Peyer's patch (tissue), 4 donors: ENCODE results near the gene KRTAP10-1.

Experiments used
- CTCF ChIP-seq, 6 experiments: fragments of 450-650 bp in 4 of 6; fragments of 200-600 bp in 2 of 6; sonication (generic) in 1 of 6; IDR thresholded peaks; one replicate each; pipeline ENCODE4 v1.5.1; 2017 to 2019; ENCODE audit warnings: antibody characterized with exemption in 6 of 6, mild to moderate bottlenecking in 3 of 6, moderate library complexity in 1 of 6
- POLR2A ChIP-seq, 2 donors: fragments of 450-650 bp; IDR thresholded peaks; one replicate each; pipeline ENCODE4 v1.5.1; 2017; ENCODE audit warnings: antibody characterized with exemption in 2 of 2, mild to moderate bottlenecking in 2 of 2, moderate library complexity in 2 of 2

GRCh38 chr21:44542716-44543115, 2.7 kb upstream of the KRTAP10-1 start:
- no peak for TF ChIP-seq POLR2A (IDR thresholded peaks at IDR 0.05)
- no peak for TF ChIP-seq CTCF (IDR thresholded peaks at IDR 0.05)
